ENCODE measurements around the gene TXN2. TPM values are rescaled to one million over a fixed set of nuclear protein-coding genes. Genes with fewer than 3 reads are reported as not detected.

Gene TXN2
- 58.6 and 59.2 TPM in 2 replicates for total RNA-seq (2021)
- long read RNA-seq, transcript TXN2-205 (4 exons, 736 nt) = minor isoform, 7 of 277 reads
- long read RNA-seq, transcript TXN2-202 (4 exons, 912 nt) = minor isoform, 6 of 277 reads
- long read RNA-seq, transcript TXN2-204 (4 exons, 1,280 nt) = minor isoform, 9 of 277 reads
- long read RNA-seq, transcript TXN2-201 (4 exons, 1,736 nt) = major isoform, 216 of 277 reads
- long read RNA-seq, partial matches to known transcripts = 28 of 277 reads
- long read RNA-seq, other reads (novel, unspliced or antisense) = 11 of 277 reads

GRCh38 chr22:36481393-36482168 lies at the start of gene TXN2:
Gene TXN2 (minus strand): TSS chr22:36481640. CDS start chr22:36480837, 803 bp downstream.
- Histone ChIP-seq H3K4ac (ENCODE audit: low read depth, low read length) (no peak within 1 kb of the TSS; the same call in 1 of the 2 replicates), H3K4me2 (ENCODE audit: insufficient read depth, insufficient read length, low read length) (peak within 1 kb of the TSS; percentile 96)

More at GRCh38 chr22:36481393-36482168, at the start of gene TXN2:
- no peak within 1 kb of the TSS for H2BK20ac ChIP-seq (ENCODE audit: low read depth, low read length, poor library complexity, severe bottlenecking)
- H2AFZ ChIP-seq (ENCODE audit: low read length) = peak within 1 kb of the TSS; percentile 1
- TF ChIP-seq CTCF (conservative IDR thresholded peaks at IDR 0.05) = no peak
- Mint-ChIP-seq H3K27ac (peak within 1 kb of the TSS; percentile 96 to 98 (median 96); a peak in 6 of 7 replicates), H3K9me3 (peaks cover 0 to 8% of the 10 kb centered on the region in 2 experiments; a peak in 3 of 5 replicates), H3K4me3 (peak within 1 kb of the TSS; percentile 81 to 91), H3K36me3 (ENCODE audit: insufficient read depth in 1 of 3, low read depth in 3 of 3) (peaks cover 8 to 19% (median 16%) of the 10 kb centered on the region in 3 experiments), H3K4me1 (peaks cover 4 to 11% of the 10 kb centered on the region in 2 experiments), H3K27me3 (ENCODE audit: low read depth) (peaks cover 38% of the 10 kb centered on the region)
- peak within 1 kb of the TSS; percentile 82; the same call in 1 of the 2 replicates for H3K14ac ChIP-seq (ENCODE audit: insufficient read depth, low read length)
- no peak within 1 kb of the TSS for H2BK15ac ChIP-seq (ENCODE audit: low read depth, low read length)
- no peak within 1 kb of the TSS for H3K27ac ChIP-seq (ENCODE audit: insufficient read length, low read depth, low read length)
- no CpG with 5 or more reads among the region's 62 CpGs for WGBS (ENCODE audit: extremely low coverage, insufficient read length, low lambda C conversion rate)
- no peak within 1 kb of the TSS for H4K8ac ChIP-seq (replicated peaks; ENCODE audit: insufficient read length, low read depth, low read length)
- H2BK5ac ChIP-seq (ENCODE audit: insufficient read length, low read length) = no peak within 1 kb of the TSS
- no peak within 1 kb of the TSS for H3K56ac ChIP-seq (ENCODE audit: insufficient read length, low read depth, low read length)
- H4K91ac ChIP-seq (ENCODE audit: insufficient read length, low read depth, low read length) = no peak within 1 kb of the TSS
- H3K79me1 ChIP-seq (ENCODE audit: insufficient read depth, low read depth, low read length, poor library complexity, severe bottlenecking) = no peaks in the 10 kb centered on the region
- no peaks in the 10 kb centered on the region for H3K79me2 ChIP-seq (ENCODE audit: insufficient read depth, low read length)
- no peak within 1 kb of the TSS for H2BK12ac ChIP-seq (ENCODE audit: insufficient read length, low read depth, low read length)
- H3K23me2 ChIP-seq (ENCODE audit: insufficient read length, low read depth, low read length, poor library complexity, severe bottlenecking) = peaks cover 5% of the 10 kb centered on the region
- no peak within 1 kb of the TSS for H4K5ac ChIP-seq (ENCODE audit: insufficient read length, low read depth, low read length)
- peak within 1 kb of the TSS; percentile 69 for H3K9ac ChIP-seq (ENCODE audit: extremely low read depth, insufficient read length, low read length)
- H3K4me1 ChIP-seq (ENCODE audit: insufficient read depth, low read length) = no peaks in the 10 kb centered on the region
- H3K9me3 ChIP-seq (ENCODE audit: control insufficient read depth, low read depth, low read length) = no peaks in the 10 kb centered on the region
- no peaks in the 10 kb centered on the region for H4K20me1 ChIP-seq (ENCODE audit: control insufficient read depth, insufficient read depth, insufficient read length)
- peak within 1 kb of the TSS; percentile 75 for H3K18ac ChIP-seq (ENCODE audit: insufficient read length, low read depth, low read length)
- no peak within 1 kb of the TSS for H3K23ac ChIP-seq (ENCODE audit: insufficient read length, low read depth, low read length)
- H2BK120ac ChIP-seq (ENCODE audit: low read depth, low read length, poor library complexity, severe bottlenecking) = no peak within 1 kb of the TSS
- peak; percentile 98 for DNase-seq
- H3T11ph ChIP-seq (ENCODE audit: low read length) = no peak within 1 kb of the TSS
- no peak within 1 kb of the TSS for H2AK5ac ChIP-seq (ENCODE audit: insufficient read length, low read length)
- H3K27me3 ChIP-seq (ENCODE audit: insufficient read depth, low read length) = peaks cover 3% of the 10 kb centered on the region; the same call in 1 of the 2 replicates
